Cardiac muscle cell (in vitro differentiated cells and primary cell): ENCODE results near the gene ZNF471. TPM values are rescaled to one million over a fixed set of nuclear protein-coding genes. Genes with fewer than 3 reads are reported as not detected.

Source experiments
- DNase-seq, 2 donors: peaks; one replicate each; pipeline versions ENCODE4 v3.0.0 to v3.0.0-alpha.2; 2010 to 2017; ENCODE audit warnings: low read depth in 1 of 2, low spot score in 1 of 2
- H3K27ac ChIP-seq: fragments of 200-600 bp; sonication (generic); 2 replicates; pipeline ENCODE4 v1.5.1; 2016
- H3K27me3 ChIP-seq: fragments of 200-600 bp; sonication (generic); 2 replicates; pipeline ENCODE4 v1.6.0; 2016; ENCODE audit warnings: control low read depth
- H3K36me3 ChIP-seq: fragments of 200-600 bp; sonication (generic); 2 replicates; pipeline ENCODE4 v1.5.1; 2016; ENCODE audit warnings: control low read depth
- H3K4me1 ChIP-seq: fragments of 200-600 bp; sonication (generic); 2 replicates; pipeline ENCODE4 v1.8.1; 2017; ENCODE audit warnings: low read depth, mild to moderate bottlenecking, mixed run types
- H3K4me3 ChIP-seq: fragments of 200-600 bp; sonication (generic); 2 replicates; pipeline ENCODE4 v1.5.1; 2016; ENCODE audit warnings: mild to moderate bottlenecking
- H3K9me3 ChIP-seq: fragments of 200-600 bp; sonication (generic); 2 replicates; pipeline ENCODE4 v1.5.1; 2017; ENCODE audit warnings: low read depth, mild to moderate bottlenecking, control low read depth
- polyA plus RNA-seq: library from polyadenylated mRNA; unstranded; fragments of >200 nt; fragmentation: Nextera tagmentation; extraction: Ambion mirVana; gene quantifications from 2 replicates; pipeline ENCODE4 v1.2.1, GENCODE V29; 2016
- total RNA-seq: library from RNA; depleted of rRNA; stranded (reverse); fragments of >200 nt; gene quantifications from 2 replicates; pipeline ENCODE4 v1.2.3, GENCODE V29; 2016
- TF ChIP-seq, protein P1 (sequence below): IDR thresholded peaks from 2 replicates; pipeline ENCODE4 v1.5.1; 2012; ENCODE audit warnings: low read depth, mild to moderate bottlenecking, low read length

Gene ZNF471
- total and polyA plus RNA-seq, 2 experiments from 2014 or later = 0.83 to 2.8 TPM

DNA sequence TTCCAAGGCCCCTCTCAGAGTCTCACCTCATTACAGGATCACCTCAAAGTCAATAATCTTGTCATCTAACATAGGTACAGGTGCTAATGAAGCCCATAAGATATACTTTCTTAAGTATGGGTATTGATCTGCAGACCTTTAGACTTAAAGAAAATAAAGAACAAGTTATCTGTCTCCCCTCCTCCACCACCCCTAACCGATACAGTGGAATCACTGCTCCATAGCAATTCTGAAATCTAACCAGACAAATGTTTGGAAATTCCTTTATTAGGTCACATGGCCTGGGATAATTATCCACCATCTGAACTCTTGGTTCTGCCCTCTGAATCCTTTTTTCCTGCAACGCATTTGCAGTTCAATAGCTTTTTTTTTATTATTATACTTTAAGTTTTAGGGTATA is 55.1 kb downstream of the ZNF471 start:
- Histone ChIP-seq H3K4me3 (no peak overlapping the region), H3K36me3 (no peaks in the 10 kb centered on the region), H3K9me3 (no peaks in the 10 kb centered on the region), H3K27me3 (no peaks in the 10 kb centered on the region), H3K27ac (no peak overlapping the region), H3K4me1 (no peaks in the 10 kb centered on the region)
- TF ChIP-seq, protein P1, sequence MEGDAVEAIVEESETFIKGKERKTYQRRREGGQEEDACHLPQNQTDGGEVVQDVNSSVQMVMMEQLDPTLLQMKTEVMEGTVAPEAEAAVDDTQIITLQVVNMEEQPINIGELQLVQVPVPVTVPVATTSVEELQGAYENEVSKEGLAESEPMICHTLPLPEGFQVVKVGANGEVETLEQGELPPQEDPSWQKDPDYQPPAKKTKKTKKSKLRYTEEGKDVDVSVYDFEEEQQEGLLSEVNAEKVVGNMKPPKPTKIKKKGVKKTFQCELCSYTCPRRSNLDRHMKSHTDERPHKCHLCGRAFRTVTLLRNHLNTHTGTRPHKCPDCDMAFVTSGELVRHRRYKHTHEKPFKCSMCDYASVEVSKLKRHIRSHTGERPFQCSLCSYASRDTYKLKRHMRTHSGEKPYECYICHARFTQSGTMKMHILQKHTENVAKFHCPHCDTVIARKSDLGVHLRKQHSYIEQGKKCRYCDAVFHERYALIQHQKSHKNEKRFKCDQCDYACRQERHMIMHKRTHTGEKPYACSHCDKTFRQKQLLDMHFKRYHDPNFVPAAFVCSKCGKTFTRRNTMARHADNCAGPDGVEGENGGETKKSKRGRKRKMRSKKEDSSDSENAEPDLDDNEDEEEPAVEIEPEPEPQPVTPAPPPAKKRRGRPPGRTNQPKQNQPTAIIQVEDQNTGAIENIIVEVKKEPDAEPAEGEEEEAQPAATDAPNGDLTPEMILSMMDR = no peak
- DNase-seq = no peak

DNA sequence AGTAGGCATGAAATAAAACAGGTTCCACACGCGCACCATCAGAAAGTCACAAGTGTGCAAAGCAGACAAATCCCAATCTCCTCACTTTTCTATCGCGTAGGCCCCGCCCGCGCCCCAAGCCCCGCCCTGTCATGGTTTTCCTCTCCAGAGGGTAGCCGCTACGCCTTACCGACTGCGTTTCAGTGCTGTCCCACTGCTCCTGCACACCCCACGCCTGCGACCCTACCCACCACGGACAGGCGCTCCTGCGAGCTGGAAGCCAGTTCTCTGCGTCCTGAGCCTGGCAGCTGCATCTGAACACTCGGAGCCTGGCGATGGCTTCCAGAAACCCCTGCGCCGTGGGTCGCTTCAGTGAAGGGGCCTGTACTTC is 59.2 kb downstream of the ZNF471 start:
- Histone ChIP-seq H3K36me3 (peaks cover 12% of the 10 kb centered on the region), H3K27ac (peak overlapping the region; percentile 35), H3K4me1 (no peaks in the 10 kb centered on the region), H3K9me3 (peaks cover 3% of the 10 kb centered on the region), H3K27me3 (no peaks in the 10 kb centered on the region), H3K4me3 (peak overlapping the region; percentile 59)
- TF ChIP-seq, protein P1 = no peak
- DNase-seq = peak in 1 of 2 donors; percentile 49

DNA sequence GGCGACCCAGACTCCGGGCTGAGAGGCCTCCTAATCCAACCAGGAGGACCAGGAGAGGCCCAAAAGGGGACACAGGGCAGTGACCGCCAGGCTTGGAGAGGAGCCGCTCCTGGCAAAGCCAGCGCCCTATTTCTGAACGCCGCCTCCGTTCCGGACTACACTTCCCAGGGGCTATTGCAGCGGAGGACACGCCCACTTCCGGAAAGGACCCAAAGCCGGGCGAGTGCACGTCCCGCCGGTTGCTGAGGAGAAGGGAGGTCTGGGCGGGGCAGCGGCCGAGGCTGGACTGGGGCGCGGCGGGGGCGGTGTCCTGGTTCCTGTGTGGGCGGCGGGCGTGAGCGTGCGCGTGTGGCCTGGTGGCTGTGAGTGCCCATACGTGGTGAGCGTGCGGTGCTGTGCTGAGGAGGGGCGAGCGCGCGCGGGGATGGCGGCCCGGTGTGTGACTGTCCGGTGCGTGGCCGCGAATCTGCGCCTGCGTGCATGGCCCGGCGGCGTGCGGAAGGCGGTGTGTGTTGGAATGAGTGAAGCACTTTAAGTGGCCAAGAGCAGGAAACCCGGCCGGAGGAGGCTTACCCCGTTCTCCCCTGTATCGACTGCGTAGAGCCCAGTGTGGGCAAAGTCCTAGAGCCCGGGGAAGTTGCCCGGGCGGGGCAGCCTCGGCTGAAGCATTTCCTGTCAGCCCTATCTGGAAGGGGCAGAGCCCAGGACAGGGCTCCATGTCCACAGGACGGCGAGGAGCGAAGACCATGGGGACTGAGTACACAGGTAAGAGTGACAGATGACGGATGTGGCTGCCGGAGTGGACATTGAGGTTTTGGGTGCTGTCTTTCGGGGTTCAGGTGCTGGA is 59.8 kb downstream of the ZNF471 start, which contains the start of gene ZNF470:
TSS of gene ZNF470 (plus strand) at position 195 of the 847 bp plus-strand sequence. CDS start 2,844 bp downstream, outside the sequence.
- H3K4me3 ChIP-seq = peak within 1 kb of the TSS; percentile 59
- TF ChIP-seq, protein P1 = no peak
- no peaks in the 10 kb centered on the region for H3K27me3 ChIP-seq
- H3K4me1 ChIP-seq = no peaks in the 10 kb centered on the region
- peaks cover 12% of the 10 kb centered on the region for H3K36me3 ChIP-seq
- H3K9me3 ChIP-seq = peaks cover 3% of the 10 kb centered on the region
- H3K27ac ChIP-seq = peak within 1 kb of the TSS; percentile 35
- peak; percentile 95 to 96 for DNase-seq

DNA sequence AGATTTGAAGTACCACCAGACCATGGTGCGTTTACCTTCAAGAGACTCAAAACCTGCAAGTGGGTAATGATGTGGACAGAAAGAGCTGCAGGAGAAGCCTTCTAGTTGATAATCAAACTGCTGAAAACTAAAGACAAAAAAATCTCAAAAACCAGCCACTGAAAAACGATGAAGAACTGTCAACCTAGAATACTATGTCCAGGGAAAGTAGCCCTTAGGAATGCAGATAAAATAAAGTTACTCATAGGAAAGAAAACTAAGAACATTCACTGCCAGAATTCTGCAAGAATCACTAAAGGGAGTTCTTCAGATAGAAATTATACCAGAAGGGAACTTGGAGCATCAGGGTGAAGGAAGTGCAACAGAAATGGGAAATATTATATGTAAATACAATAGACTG is 64.9 kb downstream of the ZNF471 start:
- H3K4me1 ChIP-seq = no peaks in the 10 kb centered on the region
- no peak for DNase-seq
- TF ChIP-seq, protein P1 = no peak
- H3K36me3 ChIP-seq = peaks cover 40% of the 10 kb centered on the region
- no peaks in the 10 kb centered on the region for H3K27me3 ChIP-seq
- peaks cover 11% of the 10 kb centered on the region for H3K9me3 ChIP-seq
- no peak overlapping the region for H3K27ac ChIP-seq
- no peak overlapping the region for H3K4me3 ChIP-seq

DNA sequence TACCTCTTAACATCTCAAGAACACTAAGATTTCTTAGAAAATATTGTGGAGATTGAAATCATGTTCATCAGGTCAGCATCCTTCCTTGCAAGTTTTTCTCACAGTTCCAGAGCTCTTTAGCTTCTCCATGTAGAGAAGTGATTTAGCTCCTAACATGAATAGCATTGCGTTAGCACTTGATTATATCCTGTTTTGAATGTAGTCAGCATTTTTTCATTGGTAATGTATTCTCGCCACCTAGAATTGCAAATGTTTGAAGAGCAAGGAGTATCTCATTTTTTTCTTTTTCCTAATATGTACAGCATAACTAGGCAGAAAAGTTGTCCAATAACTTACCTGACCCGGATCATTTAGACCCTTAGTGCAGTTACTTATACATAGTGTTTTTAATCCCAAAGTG is 66.3 kb downstream of the ZNF471 start:
- TF ChIP-seq, protein P1 = no peak
- peaks cover 43% of the 10 kb centered on the region for H3K36me3 ChIP-seq

More for the DNA sequence above, 66.3 kb downstream of the ZNF471 start:
- H3K27me3 ChIP-seq = no peaks in the 10 kb centered on the region
- H3K4me1 ChIP-seq = no peaks in the 10 kb centered on the region
- peaks cover 21% of the 10 kb centered on the region for H3K9me3 ChIP-seq
- H3K27ac ChIP-seq = no peak overlapping the region
- no peak overlapping the region for H3K4me3 ChIP-seq
- DNase-seq = no peak
